H1 (cell line): ENCODE results near the gene DGCR6L. TPM values are rescaled to one million over a fixed set of nuclear protein-coding genes. Genes with fewer than 3 reads are reported as not detected.

Experiments used
- BRCA1 ChIP-seq: IDR thresholded peaks from 2 replicates; pipeline ENCODE4 v1.6.1; 2012; ENCODE audit warnings: low read depth, low read length, improper control_type of control experiment
- CHD2 ChIP-seq: IDR thresholded peaks from 2 replicates; pipeline ENCODE4 v1.6.1; 2012; ENCODE audit warnings: low read length, improper control_type of control experiment
- EP300 ChIP-seq, 2 experiments: IDR thresholded peaks; 1 replicate in 1 of 2; 2 replicates in 1 of 2; pipeline ENCODE4 v1.6.1; 2011 to 2012; ENCODE audit warnings: low read depth in 2 of 2, low read length in 2 of 2, mild to moderate bottlenecking in 2 of 2, borderline replicate concordance in 1 of 2, inconsistent platforms in 1 of 2, moderate library complexity in 1 of 2
- EZH2 ChIP-seq: fragments of 200-600 bp; sonication (generic); IDR thresholded peaks from 2 replicates; pipeline ENCODE4 v1.7.1; 2012; ENCODE audit warnings: low read depth, mild to moderate bottlenecking, moderate library complexity, low read length, inconsistent platforms; ENCODE audit not compliant: severe bottlenecking
- FOSL1 ChIP-seq: IDR thresholded peaks from 2 replicates; pipeline ENCODE4 v1.6.1; 2011; ENCODE audit warnings: mild to moderate bottlenecking, low read depth, low read length, moderate library complexity; ENCODE audit not compliant: insufficient read depth
- GTF2F1 ChIP-seq: IDR thresholded peaks from 2 replicates; pipeline ENCODE4 v1.6.1; 2012; ENCODE audit warnings: low read depth, low read length, improper control_type of control experiment, borderline replicate concordance
- HDAC6 ChIP-seq: IDR thresholded peaks from one replicate; pipeline ENCODE4 v1.7.1; 2012; ENCODE audit warnings: low read depth, mild to moderate bottlenecking, inconsistent platforms, low read length, moderate library complexity
- MAFK ChIP-seq: IDR thresholded peaks from 2 replicates; pipeline ENCODE4 v1.6.1; 2012; ENCODE audit warnings: low read depth, mild to moderate bottlenecking, improper control_type of control experiment, low read length
- PHF8 ChIP-seq: fragments of 200-600 bp; sonication (generic); conservative IDR thresholded peaks from 2 replicates; pipeline ENCODE4 v1.7.1; 2012; ENCODE audit warnings: low read depth, mild to moderate bottlenecking, inconsistent platforms, low read length, moderate library complexity
- POLR2A ChIP-seq, 2 experiments: IDR thresholded peaks; 1 replicate in 1 of 2; 2 replicates in 1 of 2; pipeline ENCODE4 v1.6.1; 2011; ENCODE audit warnings: low read depth in 2 of 2, low read length in 2 of 2, mild to moderate bottlenecking in 2 of 2; ENCODE audit errors: control extremely low read depth in 1 of 2
- POLR2AphosphoS5 ChIP-seq: IDR thresholded peaks from 2 replicates; pipeline ENCODE4 v1.6.1; 2011; ENCODE audit warnings: low read depth, low read length
- RAD21 ChIP-seq, 2 experiments: IDR thresholded peaks in 1 of 2; conservative IDR thresholded peaks in 1 of 2; 2 replicates each; pipeline ENCODE4 v1.6.1; 2011; ENCODE audit warnings: low read depth in 2 of 2, low read length in 2 of 2, improper control_type of control experiment in 1 of 2, inconsistent platforms in 1 of 2, mild to moderate bottlenecking in 1 of 2, moderate library complexity in 1 of 2
- SIX5 ChIP-seq: IDR thresholded peaks from 2 replicates; pipeline ENCODE4 v1.6.1; 2011; ENCODE audit warnings: mild to moderate bottlenecking, low read depth, low read length
- SP4 ChIP-seq: IDR thresholded peaks from 2 replicates; pipeline ENCODE4 v1.6.1; 2012; ENCODE audit warnings: low read length, inconsistent platforms
- SUZ12 ChIP-seq: fragments of 200-600 bp; sonication (generic); IDR thresholded peaks from 2 replicates; pipeline ENCODE4 v1.6.1; 2012; ENCODE audit warnings: mild to moderate bottlenecking, inconsistent platforms, low read length, moderate library complexity, mixed read lengths
- TAF1 ChIP-seq: IDR thresholded peaks from 2 replicates; pipeline ENCODE4 v1.6.1; 2011; ENCODE audit warnings: mild to moderate bottlenecking, low read depth, low read length
- TBP ChIP-seq: IDR thresholded peaks from 2 replicates; pipeline ENCODE4 v1.6.1; 2011; ENCODE audit warnings: low read depth, low read length, improper control_type of control experiment
- TEAD4 ChIP-seq: IDR thresholded peaks from 2 replicates; pipeline ENCODE4 v1.6.1; 2012; ENCODE audit warnings: low read depth, low read length, inconsistent platforms, mixed read lengths
- USF2 ChIP-seq: IDR thresholded peaks from 2 replicates; pipeline ENCODE4 v1.6.1; 2011; ENCODE audit warnings: low read length, improper control_type of control experiment
- polyA plus RNA-seq, 7 experiments: library from polyadenylated mRNA; depleted of rRNA in 3 of 7; stranded (reverse) in 5 of 7; unstranded in 2 of 7; fragments of >200 nt in 5 of 7; fragments of 200-250 nt in 2 of 7; gene quantifications; 1 replicate in 5 of 7; 2 replicates in 1 of 7; 4 replicates in 1 of 7; pipeline versions ENCODE4 v1.2.1 to v1.2.3, GENCODE V29; 2011 to 2013; ENCODE audit warnings: missing spikeins in 2 of 7, mixed read lengths in 2 of 7
- total RNA-seq: library from RNA; stranded (reverse); fragmentation: NEBNext Ultra II Directional; extraction: Animal tissue kit (Norgen Biotek cat#: 25700); gene quantifications from 2 replicates; pipeline ENCODE4 v1.2.1, GENCODE V29; 2021
- TF ChIP-seq, protein P1 (sequence below), 3 experiments: IDR thresholded peaks; 1 replicate in 2 of 3; 2 replicates in 1 of 3; pipeline versions ENCODE4 v1.5.1 to v1.6.1; 2011; ENCODE audit warnings: low read length in 3 of 3, mild to moderate bottlenecking in 3 of 3, inconsistent platforms in 2 of 3, low read depth in 1 of 3, moderate library complexity in 1 of 3; ENCODE audit not compliant: insufficient read depth in 1 of 3; ENCODE audit errors: control extremely low read depth in 1 of 3
- TF ChIP-seq, protein P2 (sequence below): IDR thresholded peaks from 2 replicates; pipeline ENCODE4 v1.6.1; 2012; ENCODE audit warnings: inconsistent platforms

The DGCR6L gene
- total and polyA plus RNA-seq, 2 of the 8 experiments (the other 6 are each of a cell fraction or from before 2014, with no cell fraction given), result 43.6 to 72.6 TPM

GRCh38 chr22:20268279-20269012, 51.4 kb downstream of the DGCR6L start, which contains the start of gene RTN4R (continued):
- TF ChIP-seq EZH2 (no peak), CHD2 (no peak), POLR2AphosphoS5 (no peak), SUZ12 (no peak), RAD21 (IDR thresholded peaks at IDR 0.05 in 1 of 2, conservative IDR thresholded peaks at IDR 0.05 in 1 of 2; ENCODE audit: low read depth in 2 of 2, low read length in 2 of 2) (peak; percentile 65 to 80), USF2 (no peak), GTF2F1 (no peak), TEAD4 (peak; percentile 87), MAFK (no peak), PHF8 (0 out of 2 replicates have a peak, but pooled peaks have one; percentile 26), TAF1 (no peak; the same call in 1 of the 2 replicates), POLR2A (IDR thresholded peaks at IDR 0.05; ENCODE audit: control extremely low read depth in 1 of 2, low read depth in 2 of 2, low read length in 2 of 2) (no peak; a peak in 1 of 3 replicates), SIX5 (no peak), SP4 (no peak), EP300 (IDR thresholded peaks at IDR 0.05; ENCODE audit: borderline replicate concordance in 1 of 2, low read depth in 2 of 2, low read length in 2 of 2) (no peak), TBP (no peak), FOSL1 (no peak), HDAC6 (no peak), BRCA1 (no peak)
- TF ChIP-seq, protein P1, sequence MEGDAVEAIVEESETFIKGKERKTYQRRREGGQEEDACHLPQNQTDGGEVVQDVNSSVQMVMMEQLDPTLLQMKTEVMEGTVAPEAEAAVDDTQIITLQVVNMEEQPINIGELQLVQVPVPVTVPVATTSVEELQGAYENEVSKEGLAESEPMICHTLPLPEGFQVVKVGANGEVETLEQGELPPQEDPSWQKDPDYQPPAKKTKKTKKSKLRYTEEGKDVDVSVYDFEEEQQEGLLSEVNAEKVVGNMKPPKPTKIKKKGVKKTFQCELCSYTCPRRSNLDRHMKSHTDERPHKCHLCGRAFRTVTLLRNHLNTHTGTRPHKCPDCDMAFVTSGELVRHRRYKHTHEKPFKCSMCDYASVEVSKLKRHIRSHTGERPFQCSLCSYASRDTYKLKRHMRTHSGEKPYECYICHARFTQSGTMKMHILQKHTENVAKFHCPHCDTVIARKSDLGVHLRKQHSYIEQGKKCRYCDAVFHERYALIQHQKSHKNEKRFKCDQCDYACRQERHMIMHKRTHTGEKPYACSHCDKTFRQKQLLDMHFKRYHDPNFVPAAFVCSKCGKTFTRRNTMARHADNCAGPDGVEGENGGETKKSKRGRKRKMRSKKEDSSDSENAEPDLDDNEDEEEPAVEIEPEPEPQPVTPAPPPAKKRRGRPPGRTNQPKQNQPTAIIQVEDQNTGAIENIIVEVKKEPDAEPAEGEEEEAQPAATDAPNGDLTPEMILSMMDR (IDR thresholded peaks at IDR 0.05; ENCODE audit: control extremely low read depth in 1 of 3, insufficient read depth in 1 of 3, low read depth in 1 of 3, low read length in 3 of 3), result peak; percentile 62 to 91 (median 78)
- TF ChIP-seq, protein P2, sequence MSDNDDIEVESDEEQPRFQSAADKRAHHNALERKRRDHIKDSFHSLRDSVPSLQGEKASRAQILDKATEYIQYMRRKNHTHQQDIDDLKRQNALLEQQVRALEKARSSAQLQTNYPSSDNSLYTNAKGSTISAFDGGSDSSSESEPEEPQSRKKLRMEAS, result peak; percentile 34; the same call in 1 of the 2 replicates
